Stimulated activated naive CD4-positive, alpha-beta T cell treated with Interleukin-2 at 50 U/mL for 16 hours (primary cell): ENCODE measurements around the gene BAG1.

Source experiments
- DNase-seq: peaks from one replicate; lab custom pipeline; 2025; lab: John Stamatoyannopoulos, UW

The BAG1 gene

DNA sequence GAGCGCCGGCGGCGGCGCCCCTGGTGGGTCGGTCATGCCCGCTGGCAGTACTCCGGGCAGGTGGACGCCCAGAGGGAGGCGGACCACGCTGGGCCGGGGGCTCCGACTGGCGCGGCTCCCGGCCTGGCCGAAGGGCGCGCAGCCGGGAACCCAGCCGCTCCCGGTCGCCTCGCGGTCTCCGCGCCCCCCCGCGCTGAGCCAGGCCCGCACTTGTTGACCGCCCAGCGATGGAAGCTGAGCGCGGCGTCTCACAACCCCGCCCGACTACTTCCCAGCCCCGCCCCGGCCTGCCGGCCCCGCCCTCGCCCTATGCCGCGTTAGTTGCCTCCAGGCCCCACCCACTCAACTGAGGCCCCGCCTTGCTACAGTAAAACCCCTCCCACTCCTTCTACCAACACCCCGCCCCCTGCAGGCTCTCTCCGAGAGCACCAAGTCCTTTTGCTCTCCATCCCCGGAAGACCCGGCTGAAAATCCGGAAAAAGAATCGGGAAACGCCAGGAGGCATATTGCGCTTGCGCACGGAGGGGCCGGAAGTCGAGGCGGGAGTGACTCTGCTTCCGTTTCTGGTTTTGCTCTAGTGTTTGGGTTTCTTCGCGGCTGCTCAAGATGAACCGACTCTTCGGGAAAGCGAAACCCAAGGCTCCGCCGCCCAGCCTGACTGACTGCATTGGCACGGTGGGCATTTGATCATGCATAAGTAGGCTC is at the start of gene BAG1, which contains the start of gene CHMP5:
Gene BAG1, minus strand, starts transcription at position 236 of the 705 bp plus-strand sequence.
Gene CHMP5, plus strand, starts transcription at position 577 of the 705 bp plus-strand sequence. Its CDS starts 30 bp downstream, at position 607.
- peak; percentile 99 for DNase-seq

GRCh38 chr9:33311953-33312352 is 47.4 kb upstream of the BAG1 start:
- DNase-seq = no peak

DNA sequence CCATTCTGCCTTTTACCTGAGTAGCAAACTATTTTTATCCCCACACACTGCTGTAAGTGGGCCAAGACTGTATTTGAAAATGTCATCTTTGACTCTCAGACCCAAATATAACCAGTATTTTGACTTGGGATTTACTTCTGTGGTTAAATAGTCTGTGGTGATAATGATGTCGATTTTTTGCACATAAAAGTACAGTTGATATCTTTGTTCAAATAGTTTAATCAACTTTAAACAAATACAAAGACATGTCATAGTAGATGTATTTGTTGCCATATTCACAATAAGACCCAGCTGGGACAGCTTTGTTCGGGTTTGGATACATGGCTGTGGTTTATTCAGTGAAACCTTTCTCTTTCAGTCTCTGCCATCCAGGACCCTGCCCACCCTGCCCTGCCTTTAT is 46.2 kb upstream of the BAG1 start:
- DNase-seq = no peak

DNA sequence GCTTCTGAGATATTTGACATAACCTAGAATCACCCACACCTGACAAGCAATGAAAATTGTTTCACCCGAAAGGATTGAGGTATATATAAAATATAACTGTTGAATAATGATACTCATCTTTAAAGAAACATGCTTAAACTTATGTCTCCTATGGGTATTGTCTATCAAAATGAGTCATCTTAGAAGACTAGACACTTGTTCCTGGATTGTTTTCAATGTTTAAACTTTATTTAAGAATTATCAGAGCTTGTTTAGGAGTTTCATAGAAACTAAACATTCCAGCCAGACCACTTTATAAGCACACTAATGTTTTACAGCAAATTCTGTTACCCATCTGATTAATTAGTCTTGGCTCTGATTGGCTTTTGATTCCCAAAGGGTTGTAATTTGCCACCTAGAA is 45.4 kb upstream of the BAG1 start:
- DNase-seq = no peak

DNA sequence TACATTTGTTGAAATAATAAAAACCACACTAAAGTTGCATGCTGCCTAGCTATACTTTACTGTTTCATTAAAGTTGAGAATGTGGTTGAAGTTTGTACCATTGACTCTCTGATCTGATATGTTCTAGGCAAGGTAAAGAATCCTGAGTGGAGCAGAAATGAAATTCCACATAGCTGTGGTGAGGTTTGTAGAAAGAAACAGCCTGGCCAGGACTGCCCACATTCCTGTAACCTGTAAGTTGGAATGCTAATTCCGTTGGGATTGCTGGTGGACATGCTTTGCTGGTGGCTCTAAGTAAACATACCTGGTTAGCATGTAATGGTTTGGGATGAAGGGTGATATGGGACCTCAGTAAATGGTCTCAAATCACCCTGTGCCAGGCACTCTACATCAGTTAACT is 42.6 kb upstream of the BAG1 start:
- DNase-seq = no peak

DNA sequence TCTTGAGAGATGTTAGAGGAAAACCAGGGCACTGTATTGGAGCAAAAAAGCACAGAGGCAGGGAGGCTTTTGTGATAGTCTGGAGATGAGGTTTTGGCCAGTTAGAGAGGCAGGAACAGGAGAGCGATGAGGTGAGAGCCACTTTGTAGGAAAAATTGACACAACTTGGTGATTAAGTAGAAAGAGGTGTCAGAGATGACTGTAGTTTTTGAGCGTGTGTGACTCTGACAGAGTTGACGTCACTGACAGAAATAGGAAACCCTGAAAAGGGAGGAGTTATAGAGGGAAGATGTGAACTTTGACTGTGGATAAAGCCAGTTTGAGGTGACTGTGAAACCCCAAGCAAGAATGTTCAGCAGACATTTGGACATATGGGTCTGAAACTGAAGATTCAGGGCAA is 41.5 kb upstream of the BAG1 start:
- no peak for DNase-seq

DNA sequence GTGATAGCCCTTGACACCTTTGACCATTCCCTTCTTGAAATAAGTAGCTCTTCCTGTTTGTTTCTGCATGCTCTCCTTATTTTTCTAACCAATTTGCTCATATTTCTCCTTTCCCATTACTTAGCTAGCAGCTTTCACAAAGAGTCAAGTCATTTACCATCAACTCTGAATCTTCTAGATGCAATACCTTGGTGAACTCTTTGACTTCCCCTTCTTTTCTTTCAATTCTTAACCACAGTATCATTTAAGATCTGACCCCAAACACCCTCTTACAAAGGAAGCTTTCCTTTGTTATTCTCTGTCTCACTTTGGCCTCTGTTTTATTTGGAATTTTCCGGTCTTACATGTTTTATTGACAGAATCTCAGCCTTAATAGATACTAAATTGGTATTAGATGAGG is 39.9 kb upstream of the BAG1 start:
- DNase-seq = no peak

DNA sequence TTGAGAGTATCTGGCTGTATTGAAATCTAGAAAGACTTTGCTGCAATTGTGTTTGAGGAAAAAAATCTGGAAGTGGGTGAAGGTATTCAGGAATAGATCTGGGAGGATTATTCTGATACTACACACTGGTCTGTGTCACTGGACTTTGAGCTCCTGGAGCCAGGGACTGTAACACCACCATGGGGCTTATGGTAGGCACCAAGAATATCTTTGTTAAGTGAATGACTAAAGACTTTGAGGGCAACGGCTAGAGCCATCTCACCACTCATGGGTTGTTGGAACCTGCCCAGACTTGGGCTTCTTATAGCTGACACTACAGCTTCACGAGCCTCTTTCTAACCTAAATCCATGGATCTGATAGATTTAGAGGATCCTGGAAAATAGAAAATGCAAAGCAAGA is 36.0 kb upstream of the BAG1 start:
- no peak for DNase-seq

- DNase-seq = no peak
Measured at GRCh38 chr9:33297432-33297831, 32.9 kb upstream of the BAG1 start.

DNA sequence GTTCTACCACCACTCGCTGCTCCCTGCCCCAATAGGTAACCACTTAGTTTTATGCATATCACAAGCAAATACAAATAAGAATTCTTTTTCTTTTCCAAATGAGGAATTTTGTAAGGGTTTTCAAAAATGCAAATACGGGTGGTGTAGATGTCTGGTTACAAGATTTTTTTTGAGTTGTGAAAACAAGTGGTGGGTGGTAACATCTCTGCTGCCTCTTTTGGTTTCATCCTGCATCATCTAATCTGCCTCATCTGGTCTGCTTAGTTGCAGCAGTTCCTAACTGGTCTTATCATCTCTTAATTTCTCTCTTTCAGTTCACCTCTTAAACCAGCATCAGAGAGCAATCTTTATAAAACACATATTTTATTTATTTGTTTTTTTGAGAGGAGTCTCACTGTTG is 31.1 kb upstream of the BAG1 start:
- DNase-seq = no peak

DNA sequence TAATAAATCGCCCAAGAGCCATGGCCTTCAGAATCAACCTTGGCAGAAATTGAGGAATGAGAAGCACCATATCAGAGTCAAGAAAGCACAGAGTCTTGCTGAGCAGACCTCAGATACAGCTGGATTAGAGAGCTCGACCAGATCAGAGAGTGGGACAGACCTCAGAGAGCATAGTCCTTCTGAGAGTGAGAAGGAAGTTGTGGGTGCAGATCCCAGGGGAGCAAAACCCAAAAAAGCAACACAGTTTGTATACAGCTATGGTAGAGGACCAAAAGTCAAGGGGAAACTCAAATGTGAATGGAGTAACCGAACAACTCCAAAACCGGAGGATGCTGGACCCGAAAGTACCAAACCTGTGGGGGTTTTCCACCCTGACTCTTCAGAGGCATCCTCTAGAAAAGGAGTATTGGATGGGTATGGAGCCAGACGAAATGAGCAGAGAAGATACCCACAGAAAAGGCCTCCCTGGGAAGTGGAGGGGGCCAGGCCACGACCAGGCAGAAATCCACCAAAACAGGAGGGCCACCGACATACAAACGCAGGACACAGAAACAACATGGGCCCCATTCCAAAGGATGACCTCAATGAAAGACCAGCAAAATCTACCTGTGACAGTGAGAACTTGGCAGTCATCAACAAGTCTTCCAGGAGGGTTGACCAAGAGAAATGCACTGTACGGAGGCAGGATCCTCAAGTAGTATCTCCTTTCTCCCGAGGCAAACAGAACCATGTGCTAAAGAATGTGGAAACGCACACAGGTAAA is 30.3 kb upstream of the BAG1 start:
- DNase-seq = no peak

DNA sequence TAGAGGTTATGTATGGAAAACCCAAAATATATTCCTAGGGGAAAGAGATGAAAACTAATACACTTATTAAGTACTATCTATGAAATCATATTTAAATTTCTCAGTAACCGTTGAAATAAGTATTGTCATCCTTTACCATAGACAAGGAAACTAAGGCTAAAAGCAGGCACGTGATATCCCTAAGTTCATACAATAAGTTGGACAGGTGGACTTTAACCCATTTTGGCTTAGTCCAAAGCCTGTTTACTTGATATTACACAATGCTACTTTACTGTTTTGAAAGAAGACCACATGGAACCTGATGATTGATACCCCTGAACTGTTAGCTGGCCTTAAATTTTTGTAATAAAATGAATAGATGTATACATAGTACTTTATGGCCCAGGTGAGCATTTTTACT is 29.3 kb upstream of the BAG1 start:
- no peak for DNase-seq

GRCh38 chr9:33291901-33292300 is 27.4 kb upstream of the BAG1 start:
- DNase-seq = no peak

GRCh38 chr9:33291031-33291397 is 26.5 kb upstream of the BAG1 start:
- no peak for DNase-seq

DNA sequence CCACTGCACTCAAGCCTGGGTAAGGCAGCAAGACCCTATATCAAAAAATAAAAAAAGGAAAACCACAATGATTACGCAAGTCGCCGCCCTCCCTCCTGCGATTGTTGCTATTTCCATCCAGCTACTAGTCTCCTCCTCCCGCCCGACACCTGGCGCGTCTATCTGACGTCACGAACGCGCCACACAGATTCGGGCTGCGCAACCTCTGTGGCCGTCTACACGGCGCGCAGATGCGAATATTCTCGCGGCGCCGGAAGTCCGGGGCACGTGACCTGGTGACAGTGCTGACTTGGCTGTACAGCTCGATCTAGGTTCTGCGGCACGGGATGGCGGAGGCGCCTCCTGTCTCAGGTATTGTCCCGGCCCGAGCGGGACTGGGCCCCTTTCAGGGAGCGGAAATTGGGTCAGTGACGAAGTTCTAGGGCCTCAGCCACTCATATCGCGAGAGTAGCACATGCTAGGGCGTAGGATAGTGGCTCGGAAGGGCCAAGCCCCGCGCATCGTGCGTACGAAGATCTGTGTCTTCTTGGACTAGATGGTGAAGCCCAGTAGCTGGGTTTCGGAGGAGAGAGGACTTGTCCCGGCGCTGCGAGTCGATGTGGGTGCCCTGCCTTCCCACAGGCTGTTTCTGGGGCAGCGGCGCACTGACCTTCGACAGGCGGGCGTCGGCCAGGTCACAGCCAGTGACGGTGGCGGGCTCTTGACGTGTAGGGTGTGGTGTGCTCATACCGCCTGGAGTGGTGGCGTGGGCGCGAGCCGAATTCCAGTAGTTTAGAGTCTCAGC is 25.9 kb upstream of the BAG1 start, which contains the start of gene NFX1:
Gene NFX1, plus strand, starts transcription at position 270 of the 784 bp plus-strand sequence. Its CDS starts 57 bp downstream, at position 327.
- DNase-seq = peak; percentile 98

DNA sequence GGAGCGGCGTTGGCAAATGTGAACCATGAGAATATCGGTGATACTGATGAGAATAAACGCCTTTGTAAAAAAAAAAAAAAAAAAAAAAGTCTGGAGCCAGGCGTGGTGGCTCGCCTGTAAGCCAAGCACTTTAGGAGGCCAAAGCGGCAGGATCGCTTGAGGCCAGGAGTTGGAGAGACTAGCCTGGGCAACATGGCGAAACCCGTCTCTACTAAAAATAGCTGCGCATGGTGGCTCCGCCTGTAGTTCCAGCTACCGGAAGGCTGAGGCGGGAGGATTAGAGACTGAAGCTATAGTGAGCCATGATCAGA is 25.4 kb upstream of the BAG1 start:
- DNase-seq = no peak

DNA sequence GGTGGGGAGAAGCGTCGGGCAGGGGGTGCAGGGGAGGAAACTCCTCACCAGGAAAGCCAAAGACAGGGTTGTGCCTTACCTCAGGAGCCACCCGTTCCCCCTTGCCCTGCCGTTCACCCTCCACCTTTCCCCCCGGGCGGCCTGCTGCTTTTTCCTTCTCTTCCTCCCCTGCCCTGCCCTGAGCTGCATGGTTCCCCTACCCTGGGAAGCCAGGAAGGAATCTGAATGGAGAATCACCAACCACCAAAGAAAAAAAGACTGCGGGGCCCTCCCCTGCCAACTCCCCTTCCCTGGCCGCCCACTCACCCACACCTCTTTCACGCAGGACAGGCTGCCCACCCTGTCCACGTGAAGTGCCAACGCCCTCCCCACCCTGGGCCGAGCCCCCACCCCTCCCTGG is 25.0 kb upstream of the BAG1 start:
- DNase-seq = peak; percentile 32

DNA sequence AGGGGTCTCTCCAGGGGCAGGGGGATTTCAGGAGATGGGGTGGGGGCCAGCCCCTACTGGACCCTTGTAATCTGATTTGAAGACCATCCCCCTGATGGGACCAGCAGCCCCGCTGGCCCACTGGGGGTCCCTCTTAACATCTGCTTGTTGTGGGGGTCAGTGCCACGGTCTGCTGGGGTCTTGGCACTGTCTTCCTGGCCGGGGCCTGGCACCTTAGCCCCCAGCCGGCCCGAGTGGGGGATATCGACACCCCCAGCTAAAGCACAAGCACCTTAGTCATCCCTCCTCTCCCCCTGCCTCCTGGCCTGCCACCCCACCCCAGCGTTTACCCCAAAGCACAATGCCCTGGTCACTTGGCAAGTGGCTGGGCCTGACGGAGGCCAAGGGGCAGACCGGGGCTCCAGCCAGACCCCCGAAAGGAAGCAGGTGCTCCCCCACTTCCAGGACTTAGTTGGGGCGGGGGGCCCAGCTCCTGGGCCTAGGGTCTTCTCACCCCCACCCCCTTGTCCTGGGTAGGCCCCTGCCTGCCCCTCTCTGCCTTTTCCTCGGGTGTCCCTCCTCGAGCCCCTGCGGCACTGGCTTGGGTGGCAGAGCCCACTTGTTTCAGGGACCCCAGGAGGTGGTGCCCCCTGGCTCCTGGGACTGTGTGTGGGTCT is 24.4 kb upstream of the BAG1 start:
- no peak for DNase-seq

- DNase-seq = no peak
Measured at GRCh38 chr9:33288235-33288634, 23.7 kb upstream of the BAG1 start.

DNA sequence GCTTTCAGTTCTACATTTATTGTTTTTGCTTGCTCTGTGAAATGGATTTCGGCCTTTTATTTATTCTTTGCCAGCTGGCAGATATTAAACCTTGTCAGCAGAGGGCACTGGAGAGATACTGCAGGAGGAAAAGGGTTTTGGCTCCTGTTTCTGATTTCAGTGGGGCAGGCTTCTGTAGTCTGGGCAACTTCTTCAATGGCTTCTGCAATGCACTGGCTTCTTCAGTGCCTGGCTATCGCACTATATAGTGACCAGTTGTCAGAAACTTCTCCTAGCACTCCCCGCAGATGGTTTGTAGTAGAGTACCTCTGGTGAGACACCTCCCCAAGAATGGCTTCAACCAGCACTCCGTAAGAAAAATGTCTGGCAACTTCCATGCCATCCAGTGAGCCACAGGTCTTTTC is 22.6 kb upstream of the BAG1 start:
- DNase-seq = peak; percentile 24

- no peak for DNase-seq
Measured at GRCh38 chr9:33285502-33285901, 21.0 kb upstream of the BAG1 start.

DNA sequence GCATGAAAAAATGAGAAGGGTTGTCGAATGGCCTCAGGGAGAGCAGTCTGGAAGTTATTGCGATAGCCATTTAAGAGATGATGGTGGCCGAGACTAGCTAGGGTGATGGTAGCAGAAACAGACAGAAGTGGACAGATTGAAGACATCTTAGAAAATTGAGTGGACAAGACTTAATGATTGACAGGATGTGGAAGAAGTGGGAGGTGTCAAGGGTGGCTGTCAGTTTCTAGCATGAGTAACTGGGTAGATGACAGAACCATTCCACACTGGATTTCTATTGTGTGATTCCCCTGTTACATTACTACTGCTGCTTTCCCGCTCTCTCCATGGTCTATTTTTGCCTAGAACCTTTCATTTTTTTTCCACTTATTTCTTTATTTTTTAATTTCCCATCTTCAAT is 13.0 kb upstream of the BAG1 start:
- DNase-seq = no peak

DNA sequence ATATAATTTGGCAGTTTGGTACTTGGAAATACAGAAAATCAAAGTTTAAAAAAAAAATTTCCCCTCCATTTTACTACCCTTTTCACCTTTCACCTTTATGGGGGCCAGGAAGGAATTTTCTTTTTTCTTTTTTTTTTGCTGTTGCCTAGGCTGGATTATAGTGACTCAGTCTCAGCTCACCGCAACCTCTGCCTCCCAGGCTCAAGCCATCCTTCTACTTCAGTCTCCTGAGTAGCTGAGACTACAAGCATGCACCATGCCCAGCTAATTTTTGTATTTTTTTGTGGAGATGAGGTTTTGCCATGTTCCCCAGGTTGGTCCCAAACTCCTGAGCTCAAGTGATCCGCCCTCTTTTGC is 9.4 kb upstream of the BAG1 start:
- no peak for DNase-seq
